ENCODE results near the gene F2RL1. TPM values are rescaled to one million over a fixed set of nuclear protein-coding genes. Genes with fewer than 3 reads are reported as not detected.
"Not testable (repeated sequence)": the region's sequence is repeated elsewhere in the genome, so short reads cannot be mapped to it uniquely, and the experiment has no call there.

Gene F2RL1, protein sequence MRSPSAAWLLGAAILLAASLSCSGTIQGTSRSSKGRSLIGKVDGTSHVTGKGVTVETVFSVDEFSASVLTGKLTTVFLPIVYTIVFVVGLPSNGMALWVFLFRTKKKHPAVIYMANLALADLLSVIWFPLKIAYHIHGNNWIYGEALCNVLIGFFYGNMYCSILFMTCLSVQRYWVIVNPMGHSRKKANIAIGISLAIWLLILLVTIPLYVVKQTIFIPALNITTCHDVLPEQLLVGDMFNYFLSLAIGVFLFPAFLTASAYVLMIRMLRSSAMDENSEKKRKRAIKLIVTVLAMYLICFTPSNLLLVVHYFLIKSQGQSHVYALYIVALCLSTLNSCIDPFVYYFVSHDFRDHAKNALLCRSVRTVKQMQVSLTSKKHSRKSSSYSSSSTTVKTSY
- 2.6 TPM for polyA plus RNA-seq

GRCh38 chr5:76818844-76819831 is at the start of gene F2RL1:
Gene F2RL1 (plus strand): TSS chr5:76819030. CDS start chr5:76819183, 153 bp downstream.
- Mint-ChIP-seq H3K27me3 (peaks cover 40% of the 10 kb centered on the region), H3K36me3 (peaks cover 2% of the 10 kb centered on the region), H3K4me3 (peak within 1 kb of the TSS; percentile 73 to 93 (median 88)), H3K9me3 (no peaks in the 10 kb centered on the region), H3K27ac (peak within 1 kb of the TSS in 1 of 3 donors; percentile 77), H3K4me1 (peaks cover 3 to 15% (median 7%) of the 10 kb centered on the region in 3 donors)

DNA sequence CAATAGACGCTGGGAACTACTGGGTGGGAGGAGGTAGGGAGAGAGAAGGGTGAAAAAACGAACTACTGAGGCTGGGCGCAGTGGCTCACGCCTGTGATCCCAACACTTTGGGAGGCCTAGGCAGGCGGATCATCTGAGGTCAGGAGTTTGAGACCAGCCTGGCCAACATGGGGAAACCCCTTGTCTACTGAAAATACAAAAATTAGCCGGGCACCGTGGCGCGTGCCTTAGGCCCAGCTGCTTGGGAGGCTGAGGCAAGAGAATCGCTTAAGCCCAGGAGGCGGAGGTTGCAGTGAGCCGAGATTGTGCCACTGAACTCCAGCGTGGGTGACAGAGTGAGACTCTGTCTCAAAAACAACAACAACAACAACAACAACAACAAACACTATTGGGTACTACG is 47.8 kb upstream of the F2RL1 start:
- not testable (repeated sequence) for H3K36me3 Mint-ChIP-seq, H3K4me1 Mint-ChIP-seq, H3K9me3 Mint-ChIP-seq, H3K27ac Mint-ChIP-seq, H3K27me3 Mint-ChIP-seq, H3K4me3 Mint-ChIP-seq

DNA sequence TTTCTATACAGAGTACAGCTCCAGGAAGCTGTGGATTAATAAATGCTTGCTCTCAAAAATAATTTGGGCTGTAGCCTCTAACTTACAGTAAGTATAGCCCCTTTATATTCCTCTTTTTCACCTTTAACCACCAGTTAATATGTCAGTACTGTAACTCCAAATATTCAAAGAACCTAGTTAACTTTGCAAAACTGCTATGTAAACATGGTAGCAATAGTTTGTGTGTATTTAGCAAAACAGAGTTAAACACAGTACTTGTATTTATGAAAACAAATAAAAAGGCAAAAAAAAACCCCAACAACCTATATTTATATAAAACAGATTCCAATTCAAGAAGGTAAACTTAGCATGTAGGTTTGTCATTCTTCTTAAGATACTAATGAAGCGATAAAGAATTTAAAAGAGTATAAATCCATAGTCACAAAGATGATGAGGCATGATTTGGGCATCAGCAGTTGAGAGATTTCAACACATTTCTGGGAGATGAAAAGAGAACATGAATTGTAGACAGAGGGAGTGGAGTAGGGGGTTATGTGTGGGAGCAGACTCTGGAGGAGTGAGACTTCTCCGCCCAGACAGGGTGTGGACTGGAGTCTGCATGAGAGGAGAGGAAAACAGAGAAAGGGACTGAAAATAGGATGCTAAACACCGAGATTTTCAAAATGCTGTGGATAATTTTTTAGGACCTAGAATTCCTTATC is 47.0 kb upstream of the F2RL1 start:
- no peak overlapping the region for H3K4me3 Mint-ChIP-seq
- H3K27ac Mint-ChIP-seq, result no peak overlapping the region
- no peaks in the 10 kb centered on the region for H3K36me3 Mint-ChIP-seq
- H3K9me3 Mint-ChIP-seq, result no peaks in the 10 kb centered on the region
- H3K4me1 Mint-ChIP-seq, result peaks cover 0 to 5% (median 4%) of the 10 kb centered on the region in 3 donors
- peaks cover 1% of the 10 kb centered on the region for H3K27me3 Mint-ChIP-seq

- Mint-ChIP-seq H3K4me3 (no peak overlapping the region), H3K27me3 (no peaks in the 10 kb centered on the region), H3K27ac (no peak overlapping the region), H3K36me3 (peaks cover 2% of the 10 kb centered on the region), H3K4me1 (peaks cover 6 to 8% (median 8%) of the 10 kb centered on the region in 3 donors), H3K9me3 (peaks cover 0 to 3% (median 0%) of the 10 kb centered on the region in 3 donors)
Observed at GRCh38 chr5:76775921-76776320, 42.9 kb upstream of the F2RL1 start.

GRCh38 chr5:76776391-76776790 is 42.4 kb upstream of the F2RL1 start:
- Mint-ChIP-seq H3K9me3 (peaks cover 0 to 3% (median 0%) of the 10 kb centered on the region in 3 donors), H3K27me3 (no peaks in the 10 kb centered on the region), H3K27ac (no peak overlapping the region), H3K4me1 (peaks cover 6 to 8% (median 8%) of the 10 kb centered on the region in 3 donors), H3K4me3 (no peak overlapping the region), H3K36me3 (peaks cover 2% of the 10 kb centered on the region)

DNA sequence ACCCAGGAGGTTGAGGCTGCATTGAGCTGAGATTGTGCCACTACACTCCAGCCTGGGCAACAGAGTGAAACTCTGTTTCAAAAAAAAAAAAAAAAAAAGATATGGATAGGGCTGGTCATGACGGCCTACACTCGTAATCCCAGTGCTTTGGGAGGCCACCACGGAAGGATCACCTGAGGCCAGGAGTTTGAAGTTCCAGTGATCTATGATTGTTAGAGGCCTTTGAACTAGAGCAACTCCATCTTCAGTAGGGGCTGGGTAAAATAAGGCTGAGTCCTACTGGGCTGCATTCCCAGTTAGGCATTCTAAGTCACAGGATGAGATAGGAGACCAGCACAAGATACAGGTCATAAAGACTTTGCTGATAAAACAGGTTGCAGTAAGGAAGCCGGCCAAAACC is 38.2 kb upstream of the F2RL1 start:
- H3K4me1 Mint-ChIP-seq, H3K27me3 Mint-ChIP-seq, H3K36me3 Mint-ChIP-seq, H3K4me3 Mint-ChIP-seq, H3K9me3 Mint-ChIP-seq, H3K27ac Mint-ChIP-seq: not testable (repeated sequence)

GRCh38 chr5:76781775-76782174 is 37.1 kb upstream of the F2RL1 start:
- no peak overlapping the region for H3K27ac Mint-ChIP-seq
- peaks cover 3% of the 10 kb centered on the region for H3K36me3 Mint-ChIP-seq
- peaks cover 4 to 6% (median 5%) of the 10 kb centered on the region in 3 donors for H3K4me1 Mint-ChIP-seq
- H3K27me3 Mint-ChIP-seq, result peaks cover 2% of the 10 kb centered on the region
- H3K9me3 Mint-ChIP-seq, result peaks cover 0 to 3% (median 0%) of the 10 kb centered on the region in 3 donors
- no peak overlapping the region for H3K4me3 Mint-ChIP-seq

- Mint-ChIP-seq H3K36me3 (peaks cover 3% of the 10 kb centered on the region), H3K27me3 (peaks cover 2% of the 10 kb centered on the region), H3K27ac (no peak overlapping the region), H3K9me3 (peaks cover 0 to 3% (median 0%) of the 10 kb centered on the region in 3 donors), H3K4me3 (no peak overlapping the region), H3K4me1 (peaks cover 4 to 6% (median 5%) of the 10 kb centered on the region in 3 donors)
Observed at GRCh38 chr5:76782444-76782843, 36.4 kb upstream of the F2RL1 start.

- Mint-ChIP-seq H3K27ac (no peak overlapping the region), H3K4me1 (peaks cover 0 to 8% (median 4%) of the 10 kb centered on the region in 3 donors), H3K36me3 (peaks cover 1% of the 10 kb centered on the region), H3K9me3 (peaks cover 0 to 7% (median 3%) of the 10 kb centered on the region in 3 donors), H3K27me3 (peaks cover 2% of the 10 kb centered on the region), H3K4me3 (no peak overlapping the region)
Observed at GRCh38 chr5:76787237-76787636, 31.6 kb upstream of the F2RL1 start.

DNA sequence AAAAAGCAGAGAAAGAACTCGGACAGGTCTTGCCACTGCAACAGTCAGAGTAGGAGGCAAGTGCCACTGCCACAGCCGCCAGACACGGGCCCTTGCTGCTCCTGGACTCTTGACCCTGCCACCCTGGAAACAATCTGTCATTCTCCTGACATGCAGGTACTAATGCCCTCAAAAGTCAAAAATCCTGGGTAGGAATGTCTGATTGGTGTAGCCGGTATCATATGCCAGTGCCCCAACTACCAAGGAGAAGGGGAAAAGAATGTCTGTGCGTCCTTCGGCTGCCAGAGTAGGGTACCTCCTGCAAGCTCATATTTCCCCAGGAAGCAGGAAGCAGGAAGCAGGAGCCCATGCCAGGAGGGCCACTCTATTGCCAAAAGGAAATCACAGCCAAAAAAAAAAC is 30.5 kb upstream of the F2RL1 start:
- Mint-ChIP-seq H3K36me3 (peaks cover 1% of the 10 kb centered on the region), H3K27ac (no peak overlapping the region), H3K4me1 (peaks cover 0 to 8% (median 4%) of the 10 kb centered on the region in 3 donors), H3K4me3 (no peak overlapping the region), H3K27me3 (peaks cover 2% of the 10 kb centered on the region), H3K9me3 (peaks cover 0 to 7% (median 3%) of the 10 kb centered on the region in 3 donors)

- not testable (repeated sequence) for H3K4me1 Mint-ChIP-seq, H3K27ac Mint-ChIP-seq, H3K4me3 Mint-ChIP-seq, H3K27me3 Mint-ChIP-seq, H3K36me3 Mint-ChIP-seq, H3K9me3 Mint-ChIP-seq
Observed at GRCh38 chr5:76789275-76789674, 29.6 kb upstream of the F2RL1 start.

DNA sequence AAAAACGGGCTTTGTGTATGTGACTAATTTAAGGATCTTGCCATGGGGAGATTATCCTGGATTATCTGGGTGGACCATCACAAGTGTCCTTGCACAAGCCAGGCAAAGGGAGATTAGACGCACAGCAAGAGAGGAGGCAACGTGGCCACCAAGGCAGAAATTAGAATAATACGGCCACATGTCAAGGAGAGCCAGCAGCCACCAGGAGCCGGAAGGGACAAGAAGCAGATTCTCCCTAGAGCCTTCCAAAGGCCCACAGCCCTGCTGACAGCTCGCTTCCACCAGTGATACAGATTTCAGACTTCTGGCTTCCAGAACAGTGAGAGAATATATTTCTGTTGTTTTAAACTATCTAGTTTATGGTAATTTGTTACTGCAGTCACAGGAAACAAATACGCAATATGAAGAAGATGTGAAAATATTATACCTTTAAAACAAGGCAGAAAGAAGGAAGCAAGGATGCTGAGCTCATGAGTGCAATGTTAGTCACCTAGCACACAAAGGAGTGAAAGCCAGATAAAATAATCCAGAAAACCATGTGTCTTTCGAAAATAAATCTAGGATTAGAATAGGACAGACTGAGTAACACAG is 28.7 kb upstream of the F2RL1 start:
- peaks cover 0 to 7% (median 3%) of the 10 kb centered on the region in 3 donors for H3K9me3 Mint-ChIP-seq
- no peak overlapping the region for H3K27ac Mint-ChIP-seq
- H3K27me3 Mint-ChIP-seq, result no peaks in the 10 kb centered on the region
- no peaks in the 10 kb centered on the region for H3K36me3 Mint-ChIP-seq
- H3K4me3 Mint-ChIP-seq, result no peak overlapping the region
- H3K4me1 Mint-ChIP-seq, result peaks cover 0 to 8% (median 3%) of the 10 kb centered on the region in 3 donors

DNA sequence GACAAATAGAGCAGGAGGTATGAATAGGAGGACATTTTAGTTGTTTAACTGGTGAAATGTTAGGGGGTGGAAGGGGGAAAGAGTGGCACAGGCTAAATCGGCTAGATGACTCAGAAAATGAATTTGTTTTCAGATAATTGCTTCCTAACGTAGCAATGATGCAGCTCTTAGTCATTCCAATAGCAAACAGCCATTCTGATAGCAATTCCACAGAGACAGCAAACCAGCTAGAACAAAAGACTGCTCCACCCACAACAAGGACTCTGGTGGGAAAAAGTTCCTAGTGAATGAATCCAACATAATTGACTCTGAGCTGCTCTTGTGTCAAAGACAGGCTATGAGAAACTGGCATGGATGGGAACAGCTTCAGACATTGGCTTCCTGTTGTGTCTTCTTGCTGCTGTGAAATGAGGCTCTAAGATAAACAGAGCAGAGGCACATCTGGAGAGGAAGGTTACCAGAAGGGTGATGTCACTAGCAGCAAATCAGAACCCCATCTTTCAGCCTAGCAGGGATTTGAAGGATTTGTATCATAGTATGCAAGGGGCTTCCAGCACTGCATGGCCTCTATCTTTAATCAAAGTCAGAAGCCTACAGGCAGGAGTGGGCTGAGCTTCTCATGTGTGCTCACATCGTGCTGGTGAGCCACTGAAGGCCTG is 28.1 kb upstream of the F2RL1 start:
- no peak overlapping the region for H3K27ac Mint-ChIP-seq

DNA sequence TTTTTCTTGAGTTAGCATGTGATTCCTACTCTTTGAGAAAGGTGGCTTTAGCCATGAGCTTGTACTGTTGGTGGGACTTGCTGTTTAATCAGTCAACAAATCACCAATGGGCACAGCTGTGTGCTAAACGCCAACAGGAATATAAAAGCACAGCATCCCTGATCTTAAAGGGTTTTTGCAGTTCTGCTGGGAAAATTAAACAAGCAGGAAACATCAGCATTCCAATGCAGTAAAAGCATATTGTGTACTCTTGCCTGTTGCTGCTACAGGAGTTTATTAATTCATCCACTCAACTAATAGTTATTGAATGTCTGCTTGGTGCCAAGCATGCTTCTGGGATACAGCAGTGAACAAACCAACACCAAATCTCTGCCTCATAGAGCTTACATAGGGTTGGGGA is 27.4 kb upstream of the F2RL1 start:
- Mint-ChIP-seq H3K27me3 (no peaks in the 10 kb centered on the region), H3K27ac (no peak overlapping the region), H3K4me1 (peaks cover 0 to 8% (median 3%) of the 10 kb centered on the region in 3 donors), H3K36me3 (no peaks in the 10 kb centered on the region), H3K4me3 (no peak overlapping the region), H3K9me3 (peaks cover 0 to 7% (median 3%) of the 10 kb centered on the region in 3 donors)

More for the DNA sequence above, 28.1 kb upstream of the F2RL1 start:
- H3K4me3 Mint-ChIP-seq, result no peak overlapping the region
- peaks cover 0 to 7% (median 3%) of the 10 kb centered on the region in 3 donors for H3K9me3 Mint-ChIP-seq
- peaks cover 0 to 8% (median 3%) of the 10 kb centered on the region in 3 donors for H3K4me1 Mint-ChIP-seq
- no peaks in the 10 kb centered on the region for H3K36me3 Mint-ChIP-seq
- no peaks in the 10 kb centered on the region for H3K27me3 Mint-ChIP-seq
